ENCODE measurements around the gene SNX32. TPM values are rescaled to one million over a fixed set of nuclear protein-coding genes. Genes with fewer than 3 reads are reported as not detected.

SNX32 gene
- total RNA-seq, 3 donors from 2014 or later (not counting 1 experiment from before 2014, with no cell fraction given), result 0.31 to 2.0 (median 0.54) TPM

GRCh38 chr11:65903068-65903481, 69.3 kb downstream of the SNX32 start:
- Histone ChIP-seq H3K4me3 (ENCODE audit: low read length) (no peak overlapping the region), H3K36me3 (ENCODE audit: control insufficient read depth, insufficient read depth, low read length) (no peaks in the 10 kb centered on the region), H3K27me3 (ENCODE audit: control insufficient read depth, insufficient read depth, low read length) (peaks cover 5% of the 10 kb centered on the region), H3K4me1 (ENCODE audit: control insufficient read depth, insufficient read depth, low read length) (peaks cover 38% of the 10 kb centered on the region), H3K27ac (ENCODE audit: low read length) (no peak overlapping the region), H3K9me3 (ENCODE audit: control insufficient read depth, insufficient read depth, low read length) (no peaks in the 10 kb centered on the region)
- Mint-ChIP-seq H3K9me3 (no peaks in the 10 kb centered on the region), H3K27ac (peak overlapping the region; percentile 90 to 98), H3K4me3 (no peak overlapping the region), H3K4me1 (peaks cover 12 to 23% of the 10 kb centered on the region in 2 donors), H3K27me3 (ENCODE audit: low read depth in 2 of 2) (peaks cover 5 to 6% of the 10 kb centered on the region in 2 donors), H3K36me3 (no peaks in the 10 kb centered on the region)
- intact Hi-C loops (cut with micrococcal nuclease), result loop anchor here (2.0 kb wide), 1 partner anchor 16 kb away; the partner anchor contains the start of genes C11orf68 and DRAP1
- no peak for TF ChIP-seq CTCF (IDR thresholded peaks at IDR 0.05)
- ATAC-seq, result no peak
- WGBS (ENCODE audit: insufficient coverage), result 29% methylated on average over 3 of the region's 5 CpGs
- no peak for DNase-seq

Other genes with a start within 250 kb of the SNX32 start
- 10 to 100 TPM in 1 of 3 donors, 1 to 10 TPM in 2; 6.3 to 11.2 (median 7.1) TPM for gene KCNK7, start 238.2 kb upstream of the SNX32 start, total RNA-seq
- gene MAP3K11, start 219.7 kb upstream of the SNX32 start, total RNA-seq, result 10 to 100 TPM; 85.3 to 94.5 (median 94.0) TPM
- gene PCNX3, start 218.2 kb upstream of the SNX32 start, total RNA-seq, result 100 to 1,000 TPM; 101 to 105 (median 102) TPM
- 100 to 1,000 TPM; 520 to 776 (median 743) TPM for gene SIPA1, start 195.9 kb upstream of the SNX32 start, total RNA-seq
- 100 to 1,000 TPM; 319 to 380 (median 338) TPM for gene RELA, start 171.0 kb upstream of the SNX32 start, total RNA-seq
- 100 to 1,000 TPM; 140 to 155 (median 146) TPM for gene KAT5, start 121.7 kb upstream of the SNX32 start, total RNA-seq
- gene RNASEH2C, start 113.2 kb upstream of the SNX32 start, total RNA-seq, result 10 to 100 TPM; 34.6 to 45.6 (median 38.5) TPM
- 10 to 100 TPM; 13.9 to 22.5 (median 21.3) TPM for gene AP5B1, start 53.0 kb upstream of the SNX32 start, total RNA-seq
- under 1 TPM in 2 of 3 donors, not detected in 1; 0.11 to 0.12 TPM for gene OVOL1, start 46.9 kb upstream of the SNX32 start, total RNA-seq
- gene CFL1, start 24.2 kb downstream of the SNX32 start, total RNA-seq, result 1,000 to 10,000 TPM; 1,035 to 1,220 (median 1,095) TPM
- 10 to 100 TPM; 71.6 to 93.4 (median 73.6) TPM for gene MUS81, start 26.5 kb downstream of the SNX32 start, total RNA-seq
- gene EFEMP2, start 38.8 kb downstream of the SNX32 start, total RNA-seq, result 10 to 100 TPM in 1 of 3 donors, 1 to 10 TPM in 2; 6.1 to 13.0 (median 9.8) TPM
- 1,000 to 10,000 TPM in 1 of 3 donors, 100 to 1,000 TPM in 2; 765 to 1,016 (median 976) TPM for gene CTSW, start 45.9 kb downstream of the SNX32 start, total RNA-seq
- 10 to 100 TPM; 36.5 to 47.9 (median 45.7) TPM for gene FIBP, start 54.5 kb downstream of the SNX32 start, total RNA-seq
- gene CCDC85B, start 56.7 kb downstream of the SNX32 start, total RNA-seq, result 10 to 100 TPM; 22.6 to 36.1 (median 24.1) TPM
- 1 to 10 TPM; 3.4 to 9.0 (median 6.8) TPM for gene FOSL1, start 66.4 kb downstream of the SNX32 start, total RNA-seq
- gene C11orf68, start 85.1 kb downstream of the SNX32 start, total RNA-seq, result 10 to 100 TPM; 19.9 to 28.3 (median 20.7) TPM
- 100 to 1,000 TPM; 114 to 115 (median 115) TPM for gene DRAP1, start 85.5 kb downstream of the SNX32 start, total RNA-seq
- gene TSGA10IP, start 111.5 kb downstream of the SNX32 start, total RNA-seq, result not detected
- gene SART1, start 127.8 kb downstream of the SNX32 start, total RNA-seq, result 100 to 1,000 TPM; 103 to 123 (median 115) TPM
- 10 to 100 TPM; 49.9 to 74.2 (median 62.8) TPM for gene EIF1AD, start 168.2 kb downstream of the SNX32 start, total RNA-seq
- gene BANF1, start 168.5 kb downstream of the SNX32 start, total RNA-seq, result 100 to 1,000 TPM in 1 of 3 donors, 10 to 100 TPM in 2; 87.8 to 107 (median 90.4) TPM
- not detected for gene CST6, start 178.0 kb downstream of the SNX32 start, total RNA-seq
- gene CATSPER1, start 192.5 kb downstream of the SNX32 start, total RNA-seq, result 10 to 100 TPM; 12.2 to 16.9 (median 13.3) TPM
- not detected for gene GAL3ST3, start 215.2 kb downstream of the SNX32 start, total RNA-seq
- 100 to 1,000 TPM; 249 to 269 (median 253) TPM for gene SF3B2, start 218.4 kb downstream of the SNX32 start, total RNA-seq
- 100 to 1,000 TPM; 176 to 204 (median 186) TPM for gene PACS1, start 236.3 kb downstream of the SNX32 start, total RNA-seq

Data from natural killer cell (primary cell).